K562 (cell line): ENCODE results near the gene TAF8. TPM values are rescaled to one million over a fixed set of nuclear protein-coding genes. Genes with fewer than 3 reads are reported as not detected.

Experiments used
- ATAC-seq: fragments of 200-7000 bp; cut with Tn5 transposase; 3 replicates; pipeline ENCODE4 v1.9.1; 2020; ENCODE audit warnings: moderate library complexity
- BruUV-seq: library from RNA; stranded (reverse); fragments of 400-500 nt; replicated peaks from 2 replicates; lab custom pipeline; 2021; lab: Mats Ljungman, UMichigan
- CTCF ChIA-PET: fragments of 300-600 bp; formaldehyde crosslinking; extraction: SDS; loops from one replicate; lab custom pipeline; 2021; ENCODE audit warnings: low intra/inter-chr PET ratio; lab: Yijun Ruan, JAX
- POLR2A ChIA-PET: fragments of 300-600, 350-650 bp; sonication (Branson Sonifier 250); formaldehyde crosslinking; extraction: SDS; loops from one replicate; lab custom pipeline; 2021; ENCODE audit warnings: antibody characterized with exemption, inconsistent platforms; lab: Yijun Ruan, JAX
- DNase-seq, 4 experiments: peaks; one replicate each; pipeline versions ENCODE4 v3.0.0 to v3.0.0-alpha.2; 2011 to 2018; ENCODE audit warnings: low spot score in 3 of 4, mixed read lengths in 3 of 4; ENCODE audit errors: extremely low read depth in 1 of 4
- FAIRE-seq: peaks from 2 replicates; lab custom pipeline; 2011; peaks lifted over from hg19 to GRCh38; lab: Jason Lieb, UNC
- H2AFZ ChIP-seq: 2 replicates; pipeline ENCODE4 v1.6.0; 2011; ENCODE audit warnings: low read depth, low read length, control low read depth, inconsistent platforms
- H3K27ac ChIP-seq: fragments of 200-600 bp; 3 replicates; pipeline ENCODE4 v1.8.0; 2011; ENCODE audit warnings: low read depth, mild to moderate bottlenecking, control low read depth, inconsistent platforms, low read length, moderate library complexity, mixed read lengths; ENCODE audit errors: extremely low read depth
- H3K27me3 ChIP-seq, 2 experiments: fragments of 300-600 bp in 1 of 2; 2 replicates in 1 of 2; 3 replicates in 1 of 2; pipeline versions ENCODE4 v1.6.0 to v1.8.0; 2011; ENCODE audit warnings: inconsistent platforms in 2 of 2, low read length in 2 of 2, mild to moderate bottlenecking in 1 of 2, mixed read lengths in 1 of 2, moderate library complexity in 1 of 2; ENCODE audit not compliant: control insufficient read depth in 2 of 2, insufficient read depth in 2 of 2
- H3K36me3 ChIP-seq: fragments of 300-600 bp; 3 replicates; pipeline ENCODE4 v1.8.0; 2011; ENCODE audit warnings: mild to moderate bottlenecking, low read length, inconsistent platforms; ENCODE audit not compliant: control insufficient read depth, insufficient read depth
- H3K4me1 ChIP-seq, 2 experiments: fragments of 200-600 bp in 1 of 2; replicated peaks in 1 of 2; 2 replicates in 1 of 2; 3 replicates in 1 of 2; pipeline versions ENCODE4 v1.5.1 to v1.8.0; 2011; ENCODE audit warnings: inconsistent platforms in 2 of 2, low read length in 2 of 2, mild to moderate bottlenecking in 1 of 2, mixed read lengths in 1 of 2, moderate library complexity in 1 of 2; ENCODE audit not compliant: control insufficient read depth in 2 of 2, insufficient read depth in 2 of 2
- H3K4me2 ChIP-seq: 2 replicates; pipeline ENCODE4 v1.6.1; 2011; ENCODE audit warnings: low read length, control low read depth, inconsistent platforms, mixed read lengths; ENCODE audit not compliant: insufficient read depth
- H3K4me3 ChIP-seq: fragments of 200-600 bp; sonication (generic), shearing (Covaris generic); 2 replicates; pipeline ENCODE4 v1.5.1; 2016; ENCODE audit warnings: control low read depth, inconsistent platforms
- H3K79me2 ChIP-seq: fragments of 200-600 bp; 3 replicates; pipeline ENCODE4 v1.8.0; 2011; ENCODE audit warnings: low read length, inconsistent platforms; ENCODE audit not compliant: control insufficient read depth, insufficient read depth
- H3K9ac ChIP-seq, 2 experiments: 2 replicates each; pipeline versions ENCODE4 v1.6.0 to v1.6.1; 2011; ENCODE audit warnings: low read depth in 2 of 2, low read length in 2 of 2, control low read depth in 1 of 2, inconsistent platforms in 1 of 2, mild to moderate bottlenecking in 1 of 2, mixed read lengths in 1 of 2; ENCODE audit not compliant: insufficient read depth in 1 of 2
- H3K9me1 ChIP-seq: one replicate; pipeline ENCODE4 v1.6.0; 2011; ENCODE audit warnings: inconsistent platforms, mild to moderate bottlenecking, low read length, moderate library complexity; ENCODE audit not compliant: control insufficient read depth, insufficient read depth
- H3K9me3 ChIP-seq: replicated peaks from 2 replicates; pipeline ENCODE4 v1.5.1; 2011; ENCODE audit warnings: low read depth, low read length, inconsistent platforms; ENCODE audit not compliant: control insufficient read depth, insufficient read depth
- H4K20me1 ChIP-seq: replicated peaks from 2 replicates; pipeline ENCODE4 v1.6.1; 2011; ENCODE audit warnings: low read length, inconsistent platforms, mixed read lengths; ENCODE audit not compliant: control insufficient read depth, insufficient read depth
- ATF1 ChIP-seq, 2 experiments: fragments of 450-650 bp in 1 of 2; IDR thresholded peaks; 2 replicates each; pipeline ENCODE4 v1.6.1; 2016; ENCODE audit warnings: missing compliant biosample characterization in 1 of 2, missing genetic modification characterization in 1 of 2
- ESRRA ChIP-seq: fragments of 450-650 bp; IDR thresholded peaks from 2 replicates; pipeline ENCODE4 v1.6.1; 2014; ENCODE audit warnings: low read depth, mild to moderate bottlenecking, moderate library complexity, borderline replicate concordance
- MEF2D ChIP-seq: conservative IDR thresholded peaks from 2 replicates; pipeline ENCODE4 v1.6.1; 2016; ENCODE audit warnings: low read depth, missing genetic modification characterization, missing compliant biosample characterization
- NCOR1 ChIP-seq: fragments of 450-650 bp; IDR thresholded peaks from 2 replicates; pipeline ENCODE4 v1.6.1; 2016; ENCODE audit warnings: mild to moderate bottlenecking, moderate library complexity
- PML ChIP-seq: IDR thresholded peaks from 2 replicates; pipeline ENCODE4 v1.6.1; 2012; ENCODE audit warnings: low read length, inconsistent platforms
- RBM25 ChIP-seq: fragments of 200-400 bp; formaldehyde crosslinking; IDR thresholded peaks from 2 replicates; pipeline ENCODE4 v1.6.1; 2018; ENCODE audit warnings: low read length, low read depth, moderate library complexity; ENCODE audit not compliant: severe bottlenecking
- RBM34 ChIP-seq: fragments of 200-400 bp; formaldehyde crosslinking; IDR thresholded peaks from 2 replicates; pipeline ENCODE4 v1.6.1; 2018; ENCODE audit warnings: low read length, borderline replicate concordance; ENCODE audit not compliant: insufficient read depth
- SMARCB1 ChIP-seq: IDR thresholded peaks from 2 replicates; pipeline ENCODE4 v1.6.1; 2011; ENCODE audit warnings: improper control_type of control experiment, low read depth; ENCODE audit not compliant: insufficient read length
- SNIP1 ChIP-seq: fragments of 450-650 bp; IDR thresholded peaks from 2 replicates; pipeline ENCODE4 v1.7.1; 2017; ENCODE audit warnings: low read depth, mild to moderate bottlenecking
- WGBS: fragments of 100-300 bp; shearing (Covaris generic); methylation state at CpG from one replicate; pipeline ENCODE4 v1.1.6; 2016; ENCODE audit warnings: low coverage, mixed read lengths; ENCODE audit not compliant: insufficient coverage; ENCODE audit errors: missing lambda C conversion rate; 5-methylcytosine and 5-hydroxymethylcytosine counted together
- in situ Hi-C: fragments of 300-500 bp; cut with MboI; formaldehyde crosslinking; loops from 4 replicates; pipeline ENCODE4 v1.15.0; 2018; ENCODE audit warnings: inconsistent platforms, mixed read lengths
- intact Hi-C: fragments of 100-400 bp; cut with micrococcal nuclease; formaldehyde crosslinking; loops from 2 replicates; pipeline ENCODE4 v1.14.2; 2022
- polyA plus RNA-seq, 8 experiments: library from polyadenylated mRNA; depleted of rRNA in 4 of 8; stranded (reverse) in 5 of 8; unstranded in 3 of 8; fragments of >200 nt; fragmentation: Nextera tagmentation in 2 of 8; fragmentation: Illumina TruSeq in 1 of 8; extraction: Ambion mirVana in 2 of 8; extraction: Trizol in 1 of 8; gene quantifications; 2 replicates each; pipeline versions ENCODE4 v1.2.1 to v1.2.3, GENCODE V29; 2011 to 2014; ENCODE audit warnings: inconsistent platforms in 1 of 8, missing spikeins in 1 of 8
- total RNA-seq, 7 experiments: library from RNA; depleted of rRNA in 6 of 7; stranded (reverse); fragments of >200 nt in 6 of 7; fragmentation: Illumina TruSeq in 2 of 7; extraction: Trizol in 2 of 7; gene quantifications; 2 replicates each; pipeline versions ENCODE4 v1.2.1 to v1.2.3, GENCODE V29; 2011 to 2021; ENCODE audit warnings: low replicate concordance in 1 of 7
- TF ChIP-seq, protein P1 (sequence below), 3 experiments: IDR thresholded peaks in 2 of 3; conservative IDR thresholded peaks in 1 of 3; 2 replicates each; pipeline ENCODE4 v1.5.1; 2011 to 2012; ENCODE audit warnings: low read length in 3 of 3, mild to moderate bottlenecking in 3 of 3, control low read depth in 2 of 3, improper control_type of control experiment in 1 of 3, inconsistent platforms in 1 of 3, low read depth in 1 of 3, mixed read lengths in 1 of 3, moderate library complexity in 1 of 3; ENCODE audit not compliant: insufficient read depth in 2 of 3

The TAF8 gene
- total and polyA plus RNA-seq, 9 of the 15 experiments (the other 6 are each of a cell fraction or from before 2014, with no cell fraction given): 29.4 to 84.0 (median 52.6) TPM

- TF ChIP-seq SMARCB1: no peak
- no peak for TF ChIP-seq ESRRA
- TF ChIP-seq RBM34: no peak
- no peak for TF ChIP-seq NCOR1
- TF ChIP-seq SNIP1: no peak
- no peak for TF ChIP-seq ATF1 (CRISPR knock-in tag; IDR thresholded peaks at IDR 0.05)
- TF ChIP-seq ATF1 (tag; IDR thresholded peaks at IDR 0.05): no peak
- no peak for TF ChIP-seq PML
Observed at GRCh38 chr6:42068173-42068572, 17.8 kb downstream of the TAF8 start (continued).

DNA sequence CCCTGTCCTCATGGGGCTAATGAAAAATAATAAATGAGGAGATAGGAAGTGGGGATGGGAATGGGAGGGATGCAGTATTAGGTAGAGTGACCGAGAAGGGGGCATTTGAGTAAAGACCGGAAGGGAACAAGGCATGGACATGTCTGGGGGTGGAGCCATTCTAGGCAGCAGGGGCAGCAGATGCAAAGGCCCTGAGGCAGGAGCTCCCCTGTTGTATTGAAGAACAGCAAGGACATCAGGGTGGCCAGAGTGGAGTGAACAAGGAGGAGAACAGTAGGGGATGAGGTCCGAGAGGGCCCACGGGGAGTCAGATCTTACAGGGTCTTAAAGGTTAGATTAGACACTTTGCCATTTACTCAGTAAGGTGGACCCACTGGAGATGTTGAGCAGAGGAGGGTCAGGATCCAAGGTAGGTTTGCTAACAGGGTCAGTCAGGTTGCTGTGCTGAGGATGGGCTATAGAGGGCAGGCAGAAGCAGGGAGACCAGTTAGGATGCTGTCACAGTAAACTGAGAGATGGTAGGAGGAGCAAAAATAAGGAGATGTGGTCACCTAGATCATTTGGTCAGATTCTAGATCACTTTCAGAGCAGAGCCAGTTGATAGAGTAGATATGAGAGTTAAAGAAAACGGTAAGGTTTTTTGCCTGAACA, 18.7 kb downstream of the TAF8 start:
- H3K4me1 ChIP-seq: no peaks in the 10 kb centered on the region
- WGBS: 85% methylated on average over 5 of the region's 5 CpGs
- in situ Hi-C loops: no loop called here
- H3K79me2 ChIP-seq: no peaks in the 10 kb centered on the region
- no peak overlapping the region for H2AFZ ChIP-seq
- H3K4me3 ChIP-seq: no peak overlapping the region
- intact Hi-C loops: no loop called here
- peaks cover 78% of the 10 kb centered on the region for H3K36me3 ChIP-seq
- no peak overlapping the region for H3K4me2 ChIP-seq
- no peaks in the 10 kb centered on the region for H3K27me3 ChIP-seq
- BruUV-seq: no TSS peak
- no peaks in the 10 kb centered on the region for H4K20me1 ChIP-seq
- H3K9me1 ChIP-seq: peaks cover 3% of the 10 kb centered on the region
- peak; percentile 18 for TF ChIP-seq RBM25
- TF ChIP-seq, protein P1, sequence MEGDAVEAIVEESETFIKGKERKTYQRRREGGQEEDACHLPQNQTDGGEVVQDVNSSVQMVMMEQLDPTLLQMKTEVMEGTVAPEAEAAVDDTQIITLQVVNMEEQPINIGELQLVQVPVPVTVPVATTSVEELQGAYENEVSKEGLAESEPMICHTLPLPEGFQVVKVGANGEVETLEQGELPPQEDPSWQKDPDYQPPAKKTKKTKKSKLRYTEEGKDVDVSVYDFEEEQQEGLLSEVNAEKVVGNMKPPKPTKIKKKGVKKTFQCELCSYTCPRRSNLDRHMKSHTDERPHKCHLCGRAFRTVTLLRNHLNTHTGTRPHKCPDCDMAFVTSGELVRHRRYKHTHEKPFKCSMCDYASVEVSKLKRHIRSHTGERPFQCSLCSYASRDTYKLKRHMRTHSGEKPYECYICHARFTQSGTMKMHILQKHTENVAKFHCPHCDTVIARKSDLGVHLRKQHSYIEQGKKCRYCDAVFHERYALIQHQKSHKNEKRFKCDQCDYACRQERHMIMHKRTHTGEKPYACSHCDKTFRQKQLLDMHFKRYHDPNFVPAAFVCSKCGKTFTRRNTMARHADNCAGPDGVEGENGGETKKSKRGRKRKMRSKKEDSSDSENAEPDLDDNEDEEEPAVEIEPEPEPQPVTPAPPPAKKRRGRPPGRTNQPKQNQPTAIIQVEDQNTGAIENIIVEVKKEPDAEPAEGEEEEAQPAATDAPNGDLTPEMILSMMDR (IDR thresholded peaks at IDR 0.05 in 2 of 3, conservative IDR thresholded peaks at IDR 0.05 in 1 of 3; ENCODE audit: insufficient read depth in 2 of 3, low read depth in 1 of 3, low read length in 3 of 3): peak in 2 of 3 experiments; percentile 13 to 15; a peak in 1 of 6 replicates
- TF ChIP-seq MEF2D: no peak
- TF ChIP-seq, all 486 proteins: peak for 2
- DNase-seq: no peak
- CTCF ChIA-PET: no interaction called here
- POLR2A ChIA-PET: interaction anchor here (1.0 kb wide), 1 partner anchor 11 kb away, joined by 3 read pairs; no protein-coding TSS in a partner anchor
- no peak overlapping the region for H3K9ac ChIP-seq
- ATAC-seq: peak; percentile 56; the same call in 1 of the 3 replicates
- no peak overlapping the region for H3K27ac ChIP-seq
- H3K9me3 ChIP-seq: no peaks in the 10 kb centered on the region
- FAIRE-seq: no peak
